HepG2 (cell line): ENCODE measurements around the gene CPA2.
"Not testable (repeated sequence)": the region's sequence is repeated elsewhere in the genome, so short reads cannot be mapped to it uniquely, and the experiment has no call there.

Experiments used
- CEBPG ChIP-seq: IDR thresholded peaks from 2 replicates; pipeline ENCODE4 v1.6.1; 2016
- CHD2 ChIP-seq: IDR thresholded peaks from 2 replicates; pipeline ENCODE4 v1.6.1; 2011; ENCODE audit warnings: low read depth, low read length, improper control_type of control experiment
- CREM ChIP-seq, 2 experiments: sonication (generic) in 1 of 2; formaldehyde crosslinking in 1 of 2; IDR thresholded peaks; 2 replicates each; pipeline versions ENCODE4 v1.4.0 to v1.6.1; 2016 to 2020; ENCODE audit warnings: antibody characterized with exemption in 1 of 2, mild to moderate bottlenecking in 1 of 2, missing genetic modification reagents in 1 of 2
- ELF4 ChIP-seq: sonication (generic); formaldehyde crosslinking; IDR thresholded peaks from 2 replicates; pipeline ENCODE4 v1.5.0; 2020; ENCODE audit warnings: missing genetic modification reagents, mild to moderate bottlenecking, moderate library complexity, borderline replicate concordance
- EP300 ChIP-seq, 3 experiments: sonication (generic) in 1 of 3; formaldehyde crosslinking in 1 of 3; IDR thresholded peaks; 2 replicates each; pipeline versions ENCODE4 v1.5.1 to v1.6.1; 2011 to 2020; ENCODE audit warnings: low read depth in 2 of 3, low read length in 2 of 3, borderline replicate concordance in 1 of 3, improper control_type of control experiment in 1 of 3, mild to moderate bottlenecking in 1 of 3, missing genetic modification reagents in 1 of 3, moderate library complexity in 1 of 3
- FOXK2 ChIP-seq: fragments of 450-650 bp; IDR thresholded peaks from 2 replicates; pipeline ENCODE4 v1.6.1; 2016
- JUNB ChIP-seq: sonication (generic); formaldehyde crosslinking; IDR thresholded peaks from 2 replicates; pipeline ENCODE4 v1.8.0; 2022; ENCODE audit warnings: missing genetic modification reagents, mild to moderate bottlenecking, borderline replicate concordance
- MAX ChIP-seq: IDR thresholded peaks from 2 replicates; pipeline ENCODE4 v1.6.1; 2012; ENCODE audit warnings: inconsistent platforms
- NR2F2 ChIP-seq: IDR thresholded peaks from 2 replicates; pipeline ENCODE4 v1.6.1; 2012; ENCODE audit warnings: low read depth, inconsistent platforms, borderline replicate concordance
- POLR2A ChIP-seq, 2 experiments: IDR thresholded peaks; 2 replicates each; pipeline ENCODE4 v1.6.1; 2011; ENCODE audit warnings: low read depth in 2 of 2, low read length in 2 of 2, mild to moderate bottlenecking in 1 of 2, moderate library complexity in 1 of 2; ENCODE audit not compliant: insufficient read depth in 1 of 2
- THYN1 ChIP-seq: sonication (generic); formaldehyde crosslinking; IDR thresholded peaks from 2 replicates; pipeline ENCODE4 v1.8.1; 2023; ENCODE audit warnings: low read depth, mild to moderate bottlenecking, moderate library complexity, missing genetic modification reagents, borderline replicate concordance
- U2AF2 ChIP-seq: fragments of 200-400 bp; formaldehyde crosslinking; IDR thresholded peaks from 2 replicates; pipeline ENCODE4 v1.6.1; 2017; ENCODE audit warnings: low read depth, mild to moderate bottlenecking, low read length
- ZNF468 ChIP-seq: sonication (generic); formaldehyde crosslinking; IDR thresholded peaks from 2 replicates; pipeline ENCODE4 v1.8.0; 2022; ENCODE audit warnings: mild to moderate bottlenecking, moderate library complexity, missing genetic modification reagents

GRCh38 chr7:130321542-130322229 is 55.0 kb downstream of the CPA2 start:
- TF ChIP-seq POLR2A (IDR thresholded peaks at IDR 0.05; ENCODE audit: insufficient read depth in 1 of 2, low read depth in 2 of 2, low read length in 2 of 2); CHD2; U2AF2; EP300 (IDR thresholded peaks at IDR 0.05; ENCODE audit: low read depth in 2 of 2, low read length in 2 of 2); EP300 (CRISPR knock-in tag; IDR thresholded peaks at IDR 0.05; ENCODE audit: borderline replicate concordance); CEBPG (CRISPR knock-in tag); NR2F2; ZNF468 (CRISPR knock-in tag); ELF4 (CRISPR knock-in tag); JUNB (CRISPR knock-in tag); FOXK2; MAX; THYN1 (CRISPR knock-in tag); CREM (IDR thresholded peaks at IDR 0.05); CREM (CRISPR knock-in tag; IDR thresholded peaks at IDR 0.05): not testable (repeated sequence)
